OCI-LY3 (cell line): ENCODE data around the gene TIAM2.

ENCODE experiments used
- CTCF ChIP-seq: fragments of 200-600, 300-600 bp; sonication (generic); IDR thresholded peaks from 2 replicates; pipeline ENCODE4 v1.5.1; 2014; ENCODE audit warnings: antibody characterized with exemption, low read length, low read depth
- EZH2phosphoT487 ChIP-seq: fragments of 200-600 bp; shearing (Covaris generic); IDR thresholded peaks from 2 replicates; pipeline ENCODE4 v1.6.1; 2018; ENCODE audit warnings: antibody characterized with exemption, mixed run types, low read depth

DNA sequence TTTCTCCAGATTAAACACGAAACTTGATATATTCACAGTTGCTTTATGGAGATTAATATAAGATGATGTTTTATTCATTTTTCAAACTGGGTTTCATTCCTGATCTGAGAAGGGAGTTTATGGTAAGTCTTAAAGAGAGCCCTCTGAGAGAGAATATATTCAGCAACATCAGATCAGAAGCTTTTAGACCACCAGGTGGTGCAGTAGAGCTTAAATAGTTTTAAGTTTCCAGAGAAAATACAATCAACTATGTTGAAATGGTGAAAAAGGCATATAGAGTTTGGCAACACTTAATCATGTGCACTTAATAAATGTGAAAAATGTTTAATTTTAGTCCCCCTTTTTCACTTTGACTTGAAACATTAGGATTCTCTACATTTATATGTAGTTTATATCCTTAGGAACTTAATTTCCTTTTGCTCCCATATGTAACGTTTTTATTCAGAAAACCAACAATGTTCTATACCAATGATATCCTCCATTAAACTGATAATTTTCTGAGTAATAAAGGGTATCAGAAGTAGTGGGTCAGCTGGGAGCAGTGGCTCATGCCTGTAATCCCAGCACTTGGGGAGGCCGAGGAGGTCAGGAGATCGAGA, 182.3 kb downstream of the TIAM2 start:
- TF ChIP-seq CTCF (peak; percentile 74), EZH2phosphoT487 (no peak)
